HG03520 (cell line): ENCODE results near the gene CFAP20DC.
"Not testable (repeated sequence)": the region's sequence is repeated elsewhere in the genome, so short reads cannot be mapped to it uniquely, and the experiment has no call there.

Experiments used
- ATAC-seq: cut with Tn5 transposase; IDR thresholded peaks from one replicate; pipeline ENCODE4 v1.9.1; 2021; ENCODE audit warnings: mild to moderate bottlenecking, moderate library complexity; ENCODE audit not compliant: unreplicated experiment

CFAP20DC gene

GRCh38 chr3:58874795-58875194 is 175.0 kb downstream of the CFAP20DC start:
- peak; percentile 84 for ATAC-seq

DNA sequence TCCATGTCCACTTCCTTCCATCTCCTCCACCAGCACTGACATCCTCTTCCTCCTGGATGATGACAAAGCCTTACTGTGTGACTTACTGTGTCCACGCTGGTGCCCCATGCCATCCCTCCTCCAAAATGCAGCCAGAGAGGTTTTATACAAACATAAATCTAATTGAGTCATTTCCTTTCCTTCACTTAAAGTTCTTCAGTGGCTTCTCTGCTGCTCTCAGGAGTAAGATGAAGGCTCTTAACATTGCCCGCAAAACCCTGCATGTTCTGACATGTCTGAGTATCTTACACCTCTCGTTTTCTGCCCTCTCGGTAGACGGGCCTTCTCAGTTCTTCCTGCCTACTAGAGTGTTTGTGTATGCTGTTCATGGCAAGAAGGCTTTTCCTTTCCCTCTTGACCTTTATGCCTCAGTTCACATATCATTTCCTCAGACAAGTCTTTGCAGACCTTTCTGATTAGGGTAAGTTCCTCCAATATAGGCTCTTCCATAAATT is 175.5 kb downstream of the CFAP20DC start:
- ATAC-seq: peak; percentile 60

- ATAC-seq: no peak
Measured at GRCh38 chr3:58868097-58868779, 181.6 kb downstream of the CFAP20DC start.

DNA sequence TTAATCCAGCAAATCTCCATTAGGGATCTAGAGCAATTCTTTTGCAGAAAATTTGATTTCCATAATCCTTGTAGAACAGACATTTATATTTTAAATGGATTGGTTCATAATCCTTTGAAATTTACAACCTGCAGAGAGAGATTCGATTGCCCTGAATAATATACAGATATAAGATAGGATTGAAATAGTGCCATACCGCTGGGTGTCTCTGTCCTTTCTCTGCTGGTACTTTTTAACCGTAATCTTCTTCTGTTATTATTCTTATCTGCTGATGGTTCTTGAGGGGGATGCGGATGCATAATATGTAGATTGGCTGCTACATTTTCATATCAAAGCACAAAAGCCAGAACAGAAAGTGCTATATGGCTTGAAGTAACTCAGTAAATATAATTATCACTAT is 182.2 kb downstream of the CFAP20DC start:
- ATAC-seq: no peak

DNA sequence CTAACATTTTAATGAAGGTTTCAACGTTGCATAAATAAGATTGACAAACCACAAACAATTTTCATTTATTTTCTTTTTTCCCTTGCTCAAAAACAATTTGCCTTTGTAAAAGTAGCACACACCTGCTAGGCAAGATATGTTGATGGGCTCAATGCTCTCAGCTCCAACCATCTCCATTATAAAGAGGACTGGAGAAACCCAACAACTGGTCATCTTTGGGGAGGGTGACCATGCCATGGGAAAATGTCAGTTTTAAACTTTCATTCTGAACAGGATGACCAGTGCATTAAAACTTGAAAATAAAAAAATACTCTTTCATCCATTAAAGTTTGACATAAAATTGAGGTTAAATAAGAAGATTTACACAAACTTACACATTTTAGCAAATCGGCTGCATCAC is 183.7 kb downstream of the CFAP20DC start:
- ATAC-seq: no peak

DNA sequence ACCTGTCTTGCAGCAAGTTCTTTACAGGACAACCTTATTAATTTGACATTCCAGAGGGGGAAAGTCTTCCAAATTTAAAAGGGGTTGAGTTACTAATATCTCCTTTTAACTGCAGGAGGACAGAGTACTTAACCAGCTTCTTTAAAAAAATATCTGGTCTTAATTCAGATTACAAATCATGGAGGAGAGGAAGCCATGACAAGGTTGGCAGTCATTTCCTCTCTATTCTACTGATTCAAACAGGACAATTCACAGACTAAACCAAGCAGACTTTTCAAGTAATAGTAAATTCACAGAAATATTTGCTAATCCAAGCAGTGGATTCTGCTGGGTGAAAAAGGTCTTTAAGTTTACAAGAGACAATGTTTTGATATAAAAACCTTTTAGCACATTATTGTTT is 185.3 kb downstream of the CFAP20DC start:
- ATAC-seq: no peak

DNA sequence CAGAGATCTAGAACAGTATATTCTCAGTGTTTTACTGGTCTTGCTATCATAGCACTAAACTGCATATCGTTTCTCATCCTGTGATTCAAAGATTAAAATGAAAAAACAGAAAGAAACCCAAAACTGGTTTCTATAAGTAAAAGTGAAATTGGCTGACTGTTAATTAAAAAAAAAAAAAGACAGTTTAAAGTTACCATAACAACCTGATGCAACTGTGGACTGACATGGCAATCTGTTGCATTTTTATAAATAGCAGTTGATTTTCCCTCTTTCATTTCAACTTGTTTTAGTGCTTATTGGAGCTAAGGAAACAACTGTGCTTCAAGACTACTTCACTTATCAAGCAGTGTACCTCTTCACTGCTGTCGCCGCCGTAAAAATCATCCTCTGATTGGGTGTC is 186.6 kb downstream of the CFAP20DC start:
- no peak for ATAC-seq

GRCh38 chr3:58861551-58861950 is 188.3 kb downstream of the CFAP20DC start:
- no peak for ATAC-seq

DNA sequence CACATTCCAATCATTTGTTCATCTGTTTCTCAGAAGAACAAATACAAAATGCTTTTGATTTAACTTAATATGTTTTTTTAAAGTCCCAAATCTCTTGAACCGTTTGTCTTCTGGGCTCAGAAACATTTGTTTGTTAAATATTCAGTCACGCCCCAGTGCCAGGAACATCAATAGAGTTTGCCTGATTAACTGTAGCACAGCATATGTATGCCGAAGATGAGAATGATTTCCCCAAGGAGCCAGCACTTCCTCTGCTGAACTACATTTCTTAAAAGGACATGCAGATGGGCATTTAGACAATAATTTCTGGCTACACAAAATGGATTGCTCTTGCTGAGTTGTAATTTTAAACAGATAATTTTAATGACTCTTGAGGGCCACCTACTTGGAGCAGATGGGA is 191.7 kb downstream of the CFAP20DC start:
- ATAC-seq: no peak

DNA sequence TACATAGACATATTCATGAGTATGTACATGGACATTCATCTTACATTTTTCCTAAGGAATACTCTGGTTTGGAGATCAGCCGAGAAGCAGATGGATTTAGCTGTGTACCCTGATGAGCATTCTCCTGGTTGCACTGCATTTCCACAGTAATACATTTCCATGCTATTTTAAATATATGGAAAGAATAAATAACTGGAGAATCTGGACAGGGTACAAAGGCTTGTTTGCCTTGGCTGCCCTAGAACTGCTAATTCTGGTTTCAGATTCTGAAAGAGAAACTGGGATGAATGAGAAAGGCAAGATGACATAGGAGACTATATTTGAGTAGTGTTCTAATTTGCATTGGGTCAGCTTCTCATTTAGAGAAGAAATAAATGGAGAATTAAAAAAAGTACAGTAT is 192.4 kb downstream of the CFAP20DC start:
- ATAC-seq: no peak

DNA sequence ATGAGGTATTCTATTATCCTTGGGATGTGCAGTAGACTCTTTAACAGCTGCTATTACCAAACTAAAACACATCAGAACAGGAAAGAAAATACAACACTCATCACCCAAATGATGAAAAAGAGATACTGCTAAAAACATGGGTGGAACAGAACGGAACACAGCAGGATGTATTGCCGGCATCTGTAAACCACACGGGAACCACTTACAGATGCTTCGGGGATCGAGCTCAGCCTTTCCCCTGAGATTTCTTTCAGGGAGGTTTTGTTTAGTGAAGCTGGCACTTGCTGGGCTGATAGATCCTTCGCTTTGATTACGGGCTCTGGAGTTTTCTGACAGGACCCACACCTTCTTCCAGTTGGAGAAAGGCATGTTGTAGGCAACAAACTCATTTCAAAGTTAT is 201.0 kb downstream of the CFAP20DC start:
- no peak for ATAC-seq

DNA sequence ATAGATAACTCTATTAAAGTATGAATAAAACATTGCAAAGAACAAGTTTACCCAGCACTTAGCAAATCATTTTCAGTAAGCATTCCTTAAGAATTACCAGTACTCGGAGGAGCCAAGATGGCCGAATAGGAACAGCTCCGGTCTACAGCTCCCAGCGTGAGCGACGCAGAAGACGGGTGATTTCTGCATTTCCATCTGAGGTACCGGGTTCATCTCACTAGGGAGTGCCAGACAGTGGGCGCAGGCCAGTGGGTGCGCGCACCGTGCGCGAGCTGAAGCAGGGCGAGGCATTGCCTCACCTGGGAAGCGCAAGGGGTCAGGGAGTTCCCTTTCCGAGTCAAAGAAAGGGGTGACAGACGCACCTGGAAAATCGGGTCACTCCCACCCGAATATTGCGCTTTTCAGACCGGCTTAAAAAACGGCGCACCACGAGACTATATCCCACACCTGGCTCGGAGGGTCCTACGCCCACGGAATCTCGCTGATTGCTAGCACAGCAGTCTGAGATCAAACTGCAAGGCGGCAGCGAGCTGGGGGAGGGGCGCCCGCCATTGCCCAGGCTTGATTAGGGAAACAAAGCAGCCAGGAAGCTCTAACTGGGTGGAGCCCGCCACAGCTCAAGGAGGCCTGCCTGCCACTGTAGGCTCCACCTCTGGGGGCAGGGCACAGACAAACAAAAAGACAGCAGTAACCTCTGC is 207.6 kb downstream of the CFAP20DC start:
- not testable (repeated sequence) for ATAC-seq

- no peak for ATAC-seq
Measured at GRCh38 chr3:58840949-58841348, 208.9 kb downstream of the CFAP20DC start.

DNA sequence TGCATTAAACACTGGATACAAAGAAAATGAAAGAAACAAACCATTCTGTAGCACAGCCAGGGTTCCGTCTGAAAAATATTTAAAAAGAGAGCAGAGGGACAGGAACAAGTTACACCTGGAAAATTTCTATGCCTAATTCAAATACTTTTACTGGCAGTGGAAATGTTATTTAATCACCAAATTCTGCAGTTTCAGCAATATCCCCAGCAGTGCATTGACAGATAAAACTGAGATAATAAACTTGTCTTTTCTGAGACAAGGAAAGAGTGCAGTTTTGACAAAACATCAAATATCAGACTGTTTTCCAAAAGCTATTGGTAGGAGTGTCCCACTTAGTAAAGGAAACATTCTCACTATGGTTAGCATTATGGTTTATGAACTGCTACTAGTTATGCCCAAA is 209.9 kb downstream of the CFAP20DC start:
- no peak for ATAC-seq

DNA sequence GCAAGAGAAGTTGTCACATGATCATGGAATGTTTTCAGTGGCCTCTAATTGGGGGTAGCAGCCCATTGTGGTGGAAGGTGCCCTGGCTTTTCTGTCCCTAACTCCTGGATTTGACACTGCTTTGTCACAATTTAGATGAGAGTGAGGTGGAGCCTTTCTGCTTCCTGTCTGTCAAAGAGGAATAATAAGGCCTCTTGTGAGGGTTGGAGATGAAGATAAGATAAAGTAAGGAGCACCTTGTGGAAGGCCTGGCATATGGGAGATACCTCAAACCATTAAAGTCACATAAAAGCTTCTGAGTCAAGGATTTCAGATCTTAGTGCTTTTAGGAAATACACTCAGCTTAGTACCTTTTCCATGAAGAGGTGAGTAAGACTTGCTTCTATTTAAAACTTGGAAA is 210.6 kb downstream of the CFAP20DC start:
- no peak for ATAC-seq

DNA sequence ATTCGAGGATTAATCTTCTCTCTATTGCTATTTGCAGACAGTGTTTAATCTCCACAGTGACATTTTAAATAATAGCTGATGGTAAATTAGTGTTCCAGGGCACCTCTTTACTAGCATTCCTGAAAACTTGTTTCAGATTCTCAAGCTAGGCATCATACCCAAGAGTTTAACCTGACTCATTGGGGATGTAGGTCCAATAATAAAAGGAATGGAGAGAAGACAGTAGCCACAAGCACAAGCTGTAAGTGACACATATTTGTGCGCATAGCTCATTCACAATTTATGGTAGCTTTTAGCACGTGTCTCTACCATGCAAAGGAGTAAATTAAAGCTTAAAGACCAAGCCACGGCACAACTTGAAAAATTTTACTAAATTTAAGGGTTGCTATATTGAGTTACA is 212.0 kb downstream of the CFAP20DC start:
- no peak for ATAC-seq

DNA sequence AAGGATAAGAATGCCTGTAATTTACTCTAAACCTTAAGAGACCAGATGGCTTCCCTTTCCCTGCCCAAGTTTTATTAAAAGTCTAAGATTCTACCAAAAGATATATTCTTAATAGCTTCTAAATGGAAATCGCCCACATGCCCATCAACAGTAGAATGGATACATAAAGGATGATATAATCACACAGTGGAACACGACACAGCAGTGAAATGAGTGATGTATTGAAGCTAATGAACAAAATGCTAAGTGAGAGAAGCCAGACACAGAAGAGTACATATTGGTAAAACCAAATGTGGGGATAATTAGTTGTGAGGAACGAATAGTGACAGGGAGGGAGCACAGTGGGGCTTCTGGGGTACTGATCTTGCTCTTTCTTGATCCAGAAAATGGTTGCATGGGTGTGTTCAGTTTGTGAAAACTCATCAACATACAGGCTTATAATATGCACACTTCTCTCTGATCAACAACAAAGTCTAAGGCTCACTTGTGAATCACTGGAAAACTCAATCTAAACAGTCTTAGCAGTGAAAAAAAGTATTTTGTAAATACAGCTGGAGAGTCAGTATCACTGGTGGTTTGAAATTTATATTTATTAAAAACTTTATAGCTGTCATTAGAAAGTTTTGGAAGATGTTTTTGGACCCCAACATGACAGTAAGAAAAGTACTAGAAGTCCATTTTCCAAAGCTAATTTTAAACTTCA is 212.5 kb downstream of the CFAP20DC start:
- no peak for ATAC-seq

- no peak for ATAC-seq
Measured at GRCh38 chr3:58835086-58835485, 214.7 kb downstream of the CFAP20DC start.

GRCh38 chr3:58833491-58833890 is 216.3 kb downstream of the CFAP20DC start:
- no peak for ATAC-seq

DNA sequence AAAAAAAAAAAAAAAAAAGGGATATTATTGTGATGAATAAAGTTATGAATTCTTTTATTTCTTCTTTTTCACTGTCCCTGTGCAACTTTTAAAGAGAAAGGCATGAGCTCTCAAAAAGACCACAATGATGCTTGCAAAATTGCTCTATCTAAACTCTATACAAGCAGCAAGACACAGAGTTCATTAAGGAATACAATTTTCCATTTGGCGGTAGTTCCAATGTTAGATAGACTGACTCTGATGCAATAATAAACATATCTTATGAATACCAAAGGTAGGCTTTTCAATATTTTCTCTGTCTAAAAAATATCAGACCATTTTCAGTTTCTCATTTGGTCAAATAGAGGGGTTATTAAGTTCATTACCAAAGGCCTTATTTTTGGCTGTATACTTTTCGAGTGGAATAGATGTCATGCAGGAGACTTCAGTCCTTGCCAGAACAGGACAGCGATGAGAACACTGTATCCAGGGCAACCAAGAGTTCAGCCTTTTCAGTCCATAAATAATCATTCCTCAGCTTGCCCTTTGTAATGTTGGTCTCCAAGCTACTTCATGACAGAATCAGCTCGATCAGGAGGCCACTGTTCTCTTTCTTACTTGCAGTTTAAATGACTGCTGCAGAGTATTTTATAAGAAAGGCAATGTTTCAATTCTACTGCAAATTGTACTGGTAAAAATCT is 220.4 kb downstream of the CFAP20DC start:
- ATAC-seq: no peak

GRCh38 chr3:58824777-58825176 is 225.0 kb downstream of the CFAP20DC start:
- no peak for ATAC-seq
